ENCODE measurements around the gene NR1H3.
A peak's percentile ranks its signal among the peaks of the same experiment; 100 is the strongest.

NR1H3 gene

DNA sequence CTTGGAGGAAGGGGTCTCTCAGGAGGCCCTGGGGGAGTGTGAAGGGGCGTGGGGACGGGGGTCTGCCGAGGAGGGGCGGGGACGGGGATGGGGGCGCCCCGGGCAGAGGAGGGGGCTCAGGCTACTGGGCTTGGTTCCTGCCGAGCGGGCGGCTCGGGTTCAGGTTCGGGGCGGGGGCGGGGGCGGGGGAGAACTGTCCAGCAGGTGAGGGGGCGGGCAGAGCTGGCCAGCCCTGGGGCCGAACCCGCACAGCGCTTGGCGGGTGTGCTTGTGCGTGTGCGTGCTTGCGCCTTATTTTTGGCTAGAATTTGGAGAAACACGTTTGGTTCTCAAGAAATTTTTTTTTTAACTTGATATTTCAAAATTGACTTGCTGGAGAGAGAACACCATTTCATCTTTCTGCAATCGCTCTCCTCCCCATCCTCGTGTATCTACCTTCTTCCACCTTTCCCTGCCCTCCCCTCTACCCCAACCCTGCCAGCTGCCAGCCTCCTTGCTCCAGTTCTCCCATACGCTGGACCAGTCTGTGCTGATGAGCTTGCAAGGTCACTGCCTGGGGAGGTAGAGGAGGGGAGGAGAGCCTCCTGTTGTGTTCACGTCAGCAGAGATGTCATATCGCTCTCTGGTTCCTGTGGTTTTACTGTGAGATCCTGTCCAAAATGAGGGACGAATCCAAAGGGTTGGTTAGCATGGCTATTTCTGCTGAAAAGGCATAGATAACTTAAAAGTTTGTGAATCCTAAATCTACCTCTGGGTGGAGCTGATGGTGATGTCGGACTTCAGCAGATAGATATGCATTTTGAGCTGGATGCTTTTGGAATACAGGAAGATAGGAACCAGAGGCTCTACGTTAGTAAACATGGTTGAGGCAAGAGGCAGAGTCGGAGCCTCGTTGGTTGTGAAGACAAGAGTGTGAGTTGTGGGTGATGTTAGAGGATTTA is 12.8 kb downstream of the NR1H3 start:
- no peak for DNase-seq

DNA sequence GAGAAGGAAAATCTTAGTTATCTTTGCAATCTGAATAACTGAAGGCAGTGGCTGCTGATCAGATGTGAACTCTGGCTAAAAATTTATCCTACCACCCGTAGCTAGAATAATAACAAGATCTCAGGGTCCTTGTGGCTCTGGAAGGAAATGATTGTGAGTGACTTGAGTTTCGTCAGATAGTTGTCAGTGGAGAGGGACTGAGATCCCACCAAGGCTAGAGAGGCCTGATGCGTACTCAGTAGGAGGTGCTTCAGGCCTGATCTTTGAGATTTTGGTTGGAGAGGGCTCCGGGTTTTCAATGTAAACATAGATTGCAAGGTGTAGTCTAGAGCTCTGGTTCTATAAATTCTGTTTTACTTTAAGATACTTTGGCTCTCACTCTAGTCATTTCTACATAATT is 13.5 kb downstream of the NR1H3 start:
- DNase-seq, result no peak

GRCh38 chr11:47271961-47272661 is 14.3 kb downstream of the NR1H3 start:
- DNase-seq, result peak; percentile 52

DNA sequence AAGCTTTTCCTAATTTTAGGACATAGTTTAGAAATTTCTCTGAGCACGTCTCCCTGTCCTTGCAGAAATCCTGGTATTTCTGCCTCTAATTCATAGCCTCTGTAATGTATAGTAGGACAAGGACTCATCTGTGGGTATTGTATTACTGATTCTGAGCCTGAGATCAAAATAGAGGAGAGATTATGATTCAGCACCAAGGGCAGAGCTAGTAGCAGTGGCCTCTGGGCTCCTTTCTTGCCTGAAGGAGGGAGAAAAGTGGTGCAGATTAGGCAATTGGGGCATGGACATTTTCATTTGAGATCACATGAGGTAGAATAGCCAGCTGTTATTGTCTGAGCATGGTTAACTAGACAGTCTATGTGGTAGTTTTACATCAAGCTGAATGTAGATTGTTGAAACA is 14.9 kb downstream of the NR1H3 start:
- no peak for DNase-seq

- DNase-seq, result no peak
These were observed 16.9 kb downstream of the NR1H3 start for GRCh38 chr11:47274495-47275235.

- DNase-seq, result no peak
These were observed 19.1 kb downstream of the NR1H3 start for GRCh38 chr11:47276923-47277322.

DNA sequence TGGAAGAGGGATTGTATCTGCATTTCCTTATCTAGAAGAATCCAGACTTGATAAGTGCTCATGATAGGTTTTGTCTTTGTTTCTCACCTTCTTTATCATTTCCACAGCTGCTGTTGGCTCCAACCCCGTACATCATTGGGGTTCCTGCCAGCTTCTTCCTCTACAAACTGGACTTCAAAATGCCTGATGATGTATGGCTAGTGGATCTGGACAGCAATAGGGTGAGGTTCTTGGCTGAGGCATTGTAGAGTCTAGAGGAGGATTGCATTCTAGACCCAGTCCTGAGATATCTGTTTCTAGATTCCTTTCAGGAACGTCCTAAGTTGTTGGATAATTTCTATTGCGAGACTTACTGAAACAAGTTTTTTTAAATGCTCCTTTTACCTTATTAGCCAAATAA is 20.3 kb downstream of the NR1H3 start:
- DNase-seq, result no peak

DNA sequence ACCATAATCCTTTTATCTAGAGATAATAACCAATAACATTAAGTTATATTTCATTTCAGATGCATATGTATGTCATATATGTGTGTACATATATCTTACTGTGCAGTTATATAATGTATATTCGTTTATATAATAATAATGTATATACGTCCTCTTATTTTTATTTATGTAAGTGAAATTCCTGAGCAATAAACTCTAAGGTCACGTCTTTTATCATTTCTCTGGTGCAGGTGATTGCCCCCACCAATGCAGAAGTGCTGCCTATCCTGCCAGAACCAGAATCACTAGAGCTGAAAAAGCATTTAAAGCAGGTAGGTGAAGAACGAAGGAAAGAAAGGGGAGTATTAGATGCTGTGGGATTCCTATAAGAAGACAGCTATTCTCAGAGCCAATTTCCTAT is 21.0 kb downstream of the NR1H3 start:
- DNase-seq, result no peak

GRCh38 chr11:47280099-47280498 is 22.3 kb downstream of the NR1H3 start:
- no peak for DNase-seq

- no peak for DNase-seq
These were observed 23.1 kb downstream of the NR1H3 start for GRCh38 chr11:47280860-47281259.

GRCh38 chr11:47282462-47282861 is 24.7 kb downstream of the NR1H3 start:
- DNase-seq, result no peak

- no peak for DNase-seq
These were observed 26.4 kb downstream of the NR1H3 start for GRCh38 chr11:47284151-47284550.

- no peak for DNase-seq
These were observed 28.4 kb downstream of the NR1H3 start for GRCh38 chr11:47285969-47286770.

GRCh38 chr11:47288066-47288465 is 30.3 kb downstream of the NR1H3 start:
- no peak for DNase-seq

- no peak for DNase-seq
These were observed 32.1 kb downstream of the NR1H3 start for GRCh38 chr11:47289856-47290255.

- no peak for DNase-seq
These were observed 37.6 kb downstream of the NR1H3 start for GRCh38 chr11:47295385-47295784.

DNA sequence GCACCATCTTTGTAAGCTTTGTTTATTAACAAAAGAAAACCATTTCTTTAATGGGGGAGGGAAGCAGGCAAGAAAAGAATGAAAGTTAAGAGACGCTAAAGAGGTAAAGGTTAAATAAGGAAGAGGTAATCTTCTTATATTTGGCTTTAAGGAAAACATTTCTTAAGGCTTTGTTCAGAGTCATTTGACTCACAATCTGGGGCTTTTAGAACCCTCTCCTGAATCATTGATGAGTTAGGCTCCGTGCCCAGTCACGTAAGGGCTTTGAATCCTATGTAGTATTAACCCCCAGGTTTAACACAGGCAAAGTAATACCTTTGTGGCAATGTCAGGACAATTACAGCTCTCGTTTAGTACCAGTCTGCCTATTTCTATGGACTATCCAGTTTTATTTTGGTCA is 38.2 kb downstream of the NR1H3 start:
- no peak for DNase-seq

DNA sequence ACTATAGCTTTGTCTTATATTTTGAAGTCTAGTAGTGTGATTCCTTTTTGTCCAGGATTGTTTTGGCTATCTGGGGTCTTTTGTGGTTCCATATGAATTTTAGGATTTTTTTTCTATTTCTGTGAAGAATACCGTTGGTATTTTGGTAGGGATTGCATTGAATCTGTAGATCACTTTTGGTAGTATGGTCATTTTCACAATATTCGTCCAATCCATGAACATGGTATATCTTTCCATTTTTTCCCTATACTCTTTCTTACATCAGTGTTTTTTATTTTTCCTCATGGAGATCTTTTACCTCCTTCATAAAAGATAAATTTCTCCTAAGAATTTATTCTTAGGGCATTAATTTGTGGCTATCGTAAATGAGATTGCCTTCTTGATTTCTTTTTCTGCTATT is 41.3 kb downstream of the NR1H3 start:
- DNase-seq, result no peak

GRCh38 chr11:47302853-47303252 is 45.1 kb downstream of the NR1H3 start:
- DNase-seq, result no peak

DNA sequence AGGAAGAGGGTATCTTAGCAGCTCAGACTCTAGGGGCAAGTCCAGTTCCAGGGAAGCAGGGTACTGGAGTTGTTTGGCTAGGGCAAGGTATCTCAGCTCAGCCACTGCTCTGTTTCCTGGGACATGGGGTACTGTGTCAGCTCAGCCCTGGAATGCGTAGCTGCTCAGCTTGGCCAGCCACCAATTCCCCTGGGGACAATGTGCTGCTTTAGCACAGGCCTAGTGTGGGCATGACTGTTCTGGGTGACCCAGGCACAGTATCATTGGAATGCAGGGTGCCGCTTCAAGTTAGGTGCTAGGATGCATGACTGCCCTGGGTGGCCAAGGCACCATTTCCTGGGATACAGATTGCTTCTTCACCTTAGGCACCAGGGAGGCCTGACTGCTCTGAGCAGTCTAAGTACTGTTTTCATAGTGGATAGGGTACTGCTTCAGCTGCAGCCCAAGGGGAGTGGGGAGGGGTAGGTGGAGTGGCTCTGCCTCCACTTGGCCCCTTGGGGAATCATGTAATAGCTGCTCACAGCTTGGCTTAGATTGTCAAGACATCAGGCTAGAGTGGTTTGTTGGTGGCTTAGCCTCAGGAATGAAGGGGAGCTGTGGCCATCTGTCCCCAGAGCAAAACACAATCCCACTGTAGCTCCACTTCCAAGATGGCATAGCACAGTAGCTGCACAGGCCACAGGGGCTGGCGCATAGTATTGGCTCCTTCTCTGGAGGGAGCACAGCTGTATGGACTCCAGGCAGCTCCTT is 48.1 kb downstream of the NR1H3 start:
- DNase-seq, result no peak

GRCh38 chr11:47306484-47306844 is 48.7 kb downstream of the NR1H3 start:
- DNase-seq, result no peak
